Activated CD8-positive, alpha-beta memory T cell treated with anti-CD3 and anti-CD28 coated beads, Interleukin-2, amount 50 U/mL, for 24 hours (primary cell): ENCODE measurements around the gene DMKN.

ENCODE experiments used
- DNase-seq: peaks from one replicate; pipeline ENCODE4 v3.0.0-alpha.2; 2020; ENCODE audit errors: extremely low read depth

Gene DMKN

GRCh38 chr19:35513628-35514281, at the start of gene DMKN:
TSS of gene DMKN (minus strand) at chr19:35513649. CDS start at chr19:35513475, 174 bp downstream.
- no peak for DNase-seq

GRCh38 chr19:35562776-35563175, 49.3 kb upstream of the DMKN start:
- DNase-seq, result no peak

GRCh38 chr19:35562336-35562735, 48.9 kb upstream of the DMKN start:
- DNase-seq, result no peak

- no peak for DNase-seq
Observed at GRCh38 chr19:35561436-35561835, 48.0 kb upstream of the DMKN start.

GRCh38 chr19:35560677-35561076, 47.2 kb upstream of the DMKN start:
- no peak for DNase-seq

- DNase-seq, result no peak
Observed at GRCh38 chr19:35560271-35560670, 46.8 kb upstream of the DMKN start.

GRCh38 chr19:35559781-35560180, 46.3 kb upstream of the DMKN start:
- no peak for DNase-seq

- DNase-seq, result no peak
Observed at GRCh38 chr19:35559281-35559659, 45.8 kb upstream of the DMKN start.

GRCh38 chr19:35558400-35559280, 45.2 kb upstream of the DMKN start:
- DNase-seq, result no peak

- no peak for DNase-seq
Observed at GRCh38 chr19:35557539-35558399, 44.3 kb upstream of the DMKN start.

- no peak for DNase-seq
Observed at GRCh38 chr19:35556846-35557538, 43.5 kb upstream of the DMKN start.

- DNase-seq, result no peak
Observed at GRCh38 chr19:35556025-35556590, 42.7 kb upstream of the DMKN start.

GRCh38 chr19:35555301-35556005, 42.0 kb upstream of the DMKN start:
- no peak for DNase-seq

GRCh38 chr19:35554076-35554475, 40.6 kb upstream of the DMKN start:
- DNase-seq, result no peak

GRCh38 chr19:35553385-35554000, 40.0 kb upstream of the DMKN start:
- DNase-seq, result no peak

GRCh38 chr19:35552534-35553384, 39.3 kb upstream of the DMKN start:
- no peak for DNase-seq

GRCh38 chr19:35551091-35551810, 37.8 kb upstream of the DMKN start:
- DNase-seq, result no peak

GRCh38 chr19:35549879-35550523, 36.6 kb upstream of the DMKN start:
- DNase-seq, result no peak
